SK-N-SH (cell line): ENCODE results near the gene WWC2. TPM values are rescaled to one million over a fixed set of nuclear protein-coding genes. Genes with fewer than 3 reads are reported as not detected.

Source experiments
- CTCF ChIA-PET: fragments of 300-600, 350-600 bp; formaldehyde crosslinking; extraction: SDS; loops from one replicate; lab custom pipeline; 2021; lab: Yijun Ruan, JAX
- POLR2A ChIA-PET: fragments of 350-600 bp; sonication (Branson Sonifier 250); formaldehyde crosslinking; extraction: SDS; loops from one replicate; lab custom pipeline; 2020; ENCODE audit warnings: antibody characterized with exemption, inconsistent platforms; lab: Yijun Ruan, JAX
- DNase-seq: peaks from one replicate; pipeline ENCODE4 v3.0.0; 2012
- H2AFZ ChIP-seq: fragments of 200-600 bp; sonication (generic); 2 replicates; pipeline ENCODE4 v1.8.1; 2016; ENCODE audit warnings: antibody characterized with exemption, mild to moderate bottlenecking, low read depth
- H3F3A ChIP-seq: fragments of 200-600 bp; sonication (generic); replicated peaks from 2 replicates; pipeline ENCODE3; 2016; ENCODE audit warnings: antibody characterized with exemption, mild to moderate bottlenecking; ENCODE audit not compliant: insufficient read depth
- H3K27ac ChIP-seq, 2 experiments: fragments of 200-500 bp in 1 of 2; fragments of 200-600 bp in 1 of 2; sonication (Bioruptor generic) in 1 of 2; sonication (generic), shearing (Covaris generic) in 1 of 2; 2 replicates each; pipeline versions ENCODE4 v1.5.1 to v1.6.1; 2014 to 2016; ENCODE audit warnings: low read depth in 2 of 2, inconsistent platforms in 1 of 2, low read length in 1 of 2, mild to moderate bottlenecking in 1 of 2, mixed read lengths in 1 of 2
- H3K27me3 ChIP-seq: fragments of 200-600 bp; sonication (generic), shearing (Covaris generic); 2 replicates; pipeline ENCODE4 v1.6.1; 2016; ENCODE audit warnings: mixed run types; ENCODE audit not compliant: insufficient read depth
- H3K36me3 ChIP-seq, 2 experiments: fragments of 200-500 bp in 1 of 2; fragments of 200-600 bp in 1 of 2; sonication (Bioruptor generic) in 1 of 2; sonication (generic) in 1 of 2; replicated peaks in 1 of 2; 2 replicates each; pipeline versions ENCODE3 to v1.5.1; 2014 to 2016; ENCODE audit warnings: low read length in 1 of 2, mild to moderate bottlenecking in 1 of 2; ENCODE audit not compliant: insufficient read depth in 2 of 2, control insufficient read depth in 1 of 2
- H3K4me1 ChIP-seq, 2 experiments: fragments of 200-500 bp in 1 of 2; fragments of 200-600 bp in 1 of 2; sonication (Bioruptor generic) in 1 of 2; sonication (generic), shearing (Covaris generic) in 1 of 2; 2 replicates each; pipeline versions ENCODE4 v1.5.1 to v1.6.1; 2014 to 2016; ENCODE audit warnings: low read depth in 1 of 2, low read length in 1 of 2, mixed run types in 1 of 2; ENCODE audit not compliant: insufficient read depth in 2 of 2, control insufficient read depth in 1 of 2
- H3K4me2 ChIP-seq: fragments of 200-600 bp; sonication (generic), shearing (Covaris generic); 2 replicates; pipeline ENCODE4 v1.6.1; 2017; ENCODE audit warnings: mixed run types
- H3K4me3 ChIP-seq, 2 experiments: fragments of 200-500 bp in 1 of 2; fragments of 200-600 bp in 1 of 2; sonication (Bioruptor generic) in 1 of 2; sonication (generic), shearing (Covaris generic) in 1 of 2; 2 replicates each; pipeline versions ENCODE4 v1.5.1 to v1.8.1; 2014 to 2016; ENCODE audit warnings: low read depth in 2 of 2, inconsistent platforms in 1 of 2, low read length in 1 of 2, mild to moderate bottlenecking in 1 of 2, mixed read lengths in 1 of 2, moderate library complexity in 1 of 2
- H3K79me2 ChIP-seq: fragments of 200-600 bp; sonication (generic); 2 replicates; pipeline ENCODE4 v1.8.1; 2017; ENCODE audit warnings: mild to moderate bottlenecking; ENCODE audit not compliant: insufficient read depth
- H3K9ac ChIP-seq: fragments of 200-600 bp; sonication (generic); 2 replicates; pipeline ENCODE4 v1.6.1; 2017; ENCODE audit warnings: mixed run types
- H3K9me2 ChIP-seq: fragments of 200-600 bp; sonication (generic); 2 replicates; pipeline ENCODE4 v1.6.1; 2017; ENCODE audit warnings: mixed run types
- H3K9me3 ChIP-seq: fragments of 200-600 bp; sonication (generic); 2 replicates; pipeline ENCODE4 v1.6.1; 2017; ENCODE audit warnings: mixed run types, mild to moderate bottlenecking, moderate library complexity
- H4K20me1 ChIP-seq: fragments of 200-600 bp; sonication (generic); 2 replicates; pipeline ENCODE4 v1.6.1; 2017; ENCODE audit warnings: mild to moderate bottlenecking, mixed run types; ENCODE audit not compliant: insufficient read depth
- FOXJ3 ChIP-seq: sonication (generic); formaldehyde crosslinking; IDR thresholded peaks from 2 replicates; pipeline ENCODE4 v1.5.1; 2020; ENCODE audit warnings: mild to moderate bottlenecking, missing genetic modification reagents
- MXI1 ChIP-seq: IDR thresholded peaks from 2 replicates; pipeline ENCODE4 v1.6.1; 2012; ENCODE audit warnings: mild to moderate bottlenecking, low read depth, low read length, improper control_type of control experiment
- REST ChIP-seq: IDR thresholded peaks from 2 replicates; pipeline ENCODE4 v1.6.1; 2012; ENCODE audit warnings: mild to moderate bottlenecking, low read depth, low read length, moderate library complexity
- TEAD4 ChIP-seq: IDR thresholded peaks from 2 replicates; pipeline ENCODE4 v1.4.0; 2012; ENCODE audit warnings: mild to moderate bottlenecking, borderline replicate concordance; ENCODE audit not compliant: insufficient read depth
- WGBS: methylation state at CpG from one replicate; pipeline ENCODE4 v1.1.6; 2017; ENCODE audit warnings: low lambda C conversion rate; 5-methylcytosine and 5-hydroxymethylcytosine counted together
- polyA plus RNA-seq, 3 experiments: library from polyadenylated mRNA; depleted of rRNA; stranded (reverse); fragments of >200 nt; gene quantifications; 2 replicates each; pipeline ENCODE4 v1.2.3, GENCODE V29; 2012
- TF ChIP-seq, protein P1 (sequence below): IDR thresholded peaks from 2 replicates; pipeline ENCODE4; 2012

WWC2 gene
- polyA plus RNA-seq, 1 of the 3 experiments (the other 2 are of a cell fraction): 18.4 TPM

GRCh38 chr4:183262776-183263100, 163.7 kb downstream of the WWC2 start:
- TF ChIP-seq MXI1: 0 out of 2 replicates have a peak, but pooled peaks have one; percentile 5
- no peak for TF ChIP-seq REST
- no peak for TF ChIP-seq TEAD4

DNA sequence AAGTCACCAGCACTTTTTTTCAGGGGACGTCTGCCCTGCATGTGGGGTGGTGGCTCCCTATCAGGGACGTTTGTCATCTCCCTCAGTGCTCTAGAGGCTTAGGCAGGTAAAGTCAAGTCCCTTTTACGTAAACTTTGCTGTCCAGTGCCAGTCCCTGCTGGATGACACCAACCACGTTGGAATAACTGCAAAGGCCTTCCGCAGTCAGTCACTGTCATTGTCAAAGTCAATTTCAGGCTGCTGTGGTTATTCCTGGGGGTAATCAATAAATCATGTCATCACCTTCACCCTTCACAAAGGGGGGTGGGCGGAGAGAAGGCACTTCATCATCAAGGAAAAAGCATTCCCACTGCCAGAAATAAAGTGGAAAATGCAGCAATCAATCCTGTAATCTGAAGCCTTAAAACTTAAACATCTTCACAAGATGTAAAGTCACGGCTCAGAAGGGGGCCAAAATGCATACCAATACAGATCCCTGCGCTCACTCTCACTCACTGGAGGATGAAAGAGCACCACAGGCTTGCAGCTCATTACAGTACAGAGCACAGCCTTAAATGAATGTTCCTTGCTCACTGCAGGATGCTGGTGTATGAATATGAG, 164.8 kb downstream of the WWC2 start:
- CTCF ChIA-PET: interaction anchor here (0.7 to 5.0 kb wide), 9 partner anchors 8 to 1265 kb away, joined by 3 to 84 read pairs (median 24); partner anchors contain the start of gene WWC2
- TF ChIP-seq, protein P1, sequence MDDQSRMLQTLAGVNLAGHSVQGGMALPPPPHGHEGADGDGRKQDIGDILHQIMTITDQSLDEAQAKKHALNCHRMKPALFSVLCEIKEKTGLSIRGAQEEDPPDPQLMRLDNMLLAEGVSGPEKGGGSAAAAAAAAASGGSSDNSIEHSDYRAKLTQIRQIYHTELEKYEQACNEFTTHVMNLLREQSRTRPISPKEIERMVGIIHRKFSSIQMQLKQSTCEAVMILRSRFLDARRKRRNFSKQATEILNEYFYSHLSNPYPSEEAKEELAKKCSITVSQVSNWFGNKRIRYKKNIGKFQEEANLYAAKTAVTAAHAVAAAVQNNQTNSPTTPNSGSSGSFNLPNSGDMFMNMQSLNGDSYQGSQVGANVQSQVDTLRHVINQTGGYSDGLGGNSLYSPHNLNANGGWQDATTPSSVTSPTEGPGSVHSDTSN: peak; percentile 49; the same call in 1 of the 2 replicates
- no peak for TF ChIP-seq FOXJ3 (CRISPR knock-in tag)
- TF ChIP-seq, all 33 proteins: peak for 1
- Histone ChIP-seq H3K27me3 (no peaks in the 10 kb centered on the region), H4K20me1 (0 out of 2 replicates have a peak, but pooled peaks cover 3% of the 10 kb centered on the region), H3K27ac (no peak overlapping the region), H3F3A (peaks cover 14% of the 10 kb centered on the region), H3K9me2 (no peaks in the 10 kb centered on the region), H2AFZ (no peak overlapping the region), H3K36me3 (peaks cover 38 to 50% of the 10 kb centered on the region in 2 experiments), H3K9me3 (no peaks in the 10 kb centered on the region), H3K4me3 (no peak overlapping the region), H3K4me2 (peak overlapping the region; percentile 23; the same call in 1 of the 2 replicates), H3K79me2 (no peaks in the 10 kb centered on the region), H3K9ac (no peak overlapping the region), H3K4me1 (peaks cover 5 to 23% of the 10 kb centered on the region in 2 experiments; a peak in 2 of 4 replicates)
- no peak for DNase-seq
- POLR2A ChIA-PET: no interaction called here
- 55% methylated on average over 7 of the region's 8 CpGs for WGBS

More at GRCh38 chr4:183262776-183263100, 163.7 kb downstream of the WWC2 start:
- Histone ChIP-seq H3K9ac (no peak overlapping the region), H3K4me3 (no peak overlapping the region), H3F3A (peaks cover 14% of the 10 kb centered on the region), H3K79me2 (no peaks in the 10 kb centered on the region; the same call in 1 of the 2 replicates), H3K4me1 (peaks cover 5 to 23% of the 10 kb centered on the region in 2 experiments; a peak in 2 of 4 replicates), H3K4me2 (no peak overlapping the region), H4K20me1 (0 out of 2 replicates have a peak, but pooled peaks cover 3% of the 10 kb centered on the region), H3K9me2 (no peaks in the 10 kb centered on the region), H3K9me3 (no peaks in the 10 kb centered on the region), H3K36me3 (peaks cover 38 to 43% of the 10 kb centered on the region in 2 experiments), H2AFZ (no peak overlapping the region), H3K27ac (no peak overlapping the region), H3K27me3 (no peaks in the 10 kb centered on the region)
- POLR2A ChIA-PET: interaction anchor here (1.0 kb wide), 1 partner anchor 145 kb away, joined by 3 read pairs; no protein-coding TSS in a partner anchor
- 41% methylated on average over 6 of the region's 6 CpGs for WGBS
- CTCF ChIA-PET: interaction anchor here (0.5 to 5.0 kb wide), 48 partner anchors 9 to 786 kb away, joined by 3 to 84 read pairs (median 6); partner anchors contain the start of gene WWC2
- DNase-seq: no peak
